Peyer's patch (tissue), 4 donors: Measurements from ENCODE around the gene IMPG1. TPM values are rescaled to one million over a fixed set of nuclear protein-coding genes. Genes with fewer than 3 reads are reported as not detected.

Experiments
- DNase-seq, 3 donors: peaks; one replicate each; pipeline ENCODE4 v3.0.0-alpha.2; 2017 to 2019
- H3K27ac ChIP-seq, 4 donors: fragments of 200-600 bp; sonication (generic); one replicate each; pipeline ENCODE4 v1.5.1; 2016 to 2019
- H3K27me3 ChIP-seq, 2 donors: fragments of 200-600 bp; sonication (generic); one replicate each; pipeline ENCODE4 v1.5.1; 2019
- H3K36me3 ChIP-seq, 3 donors: fragments of 200-600 bp; sonication (generic); one replicate each; pipeline ENCODE4 v1.5.1; 2016 to 2019
- H3K4me1 ChIP-seq, 4 donors: fragments of 200-600 bp; sonication (generic); one replicate each; pipeline ENCODE4 v1.5.1; 2016 to 2019
- H3K4me3 ChIP-seq, 4 donors: fragments of 200-600 bp; sonication (generic); 1 replicate in 3 of 4; 2 replicates in 1 of 4; pipeline ENCODE4 v1.5.1; 2016 to 2019; ENCODE audit warnings: mild to moderate bottlenecking in 1 of 4
- H3K9me3 ChIP-seq, 4 donors: fragments of 200-600 bp; sonication (generic); one replicate each; pipeline ENCODE4 v1.5.1; 2016 to 2019; ENCODE audit warnings: mild to moderate bottlenecking in 1 of 4
- CTCF ChIP-seq, 6 experiments: fragments of 450-650 bp in 4 of 6; fragments of 200-600 bp in 2 of 6; sonication (generic) in 1 of 6; IDR thresholded peaks; one replicate each; pipeline ENCODE4 v1.5.1; 2017 to 2019; ENCODE audit warnings: antibody characterized with exemption in 6 of 6, mild to moderate bottlenecking in 3 of 6, moderate library complexity in 1 of 6
- POLR2A ChIP-seq, 2 donors: fragments of 450-650 bp; IDR thresholded peaks; one replicate each; pipeline ENCODE4 v1.5.1; 2017; ENCODE audit warnings: antibody characterized with exemption in 2 of 2, mild to moderate bottlenecking in 2 of 2, moderate library complexity in 2 of 2
- total RNA-seq, 4 donors: library from RNA; depleted of rRNA; stranded (reverse); fragments of >200 nt; gene quantifications; one replicate each; pipeline ENCODE4 v1.1.0, GENCODE V29; 2016

The IMPG1 gene
- total RNA-seq, 4 donors from 2014 or later: not detected

GRCh38 chr6:75946146-75946831, 126.2 kb downstream of the IMPG1 start:
- no peak for DNase-seq
- no peak for TF ChIP-seq POLR2A (IDR thresholded peaks at IDR 0.05)
- no peak for TF ChIP-seq CTCF (IDR thresholded peaks at IDR 0.05)
- no peaks in the 10 kb centered on the region for H3K9me3 ChIP-seq
- no peak overlapping the region for H3K4me3 ChIP-seq
- no peaks in the 10 kb centered on the region for H3K27me3 ChIP-seq
- no peak overlapping the region for H3K27ac ChIP-seq
- no peaks in the 10 kb centered on the region for H3K4me1 ChIP-seq
- no peaks in the 10 kb centered on the region for H3K36me3 ChIP-seq

GRCh38 chr6:75943381-75943780, 129.1 kb downstream of the IMPG1 start:
- TF ChIP-seq POLR2A (IDR thresholded peaks at IDR 0.05) (no peak), CTCF (IDR thresholded peaks at IDR 0.05) (no peak)
- H3K27ac ChIP-seq: no peak overlapping the region
- no peak overlapping the region for H3K4me3 ChIP-seq
- no peaks in the 10 kb centered on the region for H3K27me3 ChIP-seq
- H3K4me1 ChIP-seq: no peaks in the 10 kb centered on the region
- no peak for DNase-seq
- H3K9me3 ChIP-seq: no peaks in the 10 kb centered on the region
- no peaks in the 10 kb centered on the region for H3K36me3 ChIP-seq

GRCh38 chr6:75941509-75941908, 131.0 kb downstream of the IMPG1 start:
- H3K27me3 ChIP-seq: no peaks in the 10 kb centered on the region
- H3K4me3 ChIP-seq: no peak overlapping the region
- no peak for TF ChIP-seq POLR2A (IDR thresholded peaks at IDR 0.05)
- TF ChIP-seq CTCF (IDR thresholded peaks at IDR 0.05): no peak
- H3K27ac ChIP-seq: no peak overlapping the region
- no peaks in the 10 kb centered on the region for H3K9me3 ChIP-seq
- no peaks in the 10 kb centered on the region for H3K36me3 ChIP-seq
- no peaks in the 10 kb centered on the region for H3K4me1 ChIP-seq
- DNase-seq: no peak

- no peak for TF ChIP-seq CTCF (IDR thresholded peaks at IDR 0.05)
- no peak for TF ChIP-seq POLR2A (IDR thresholded peaks at IDR 0.05)
- no peak overlapping the region for H3K4me3 ChIP-seq
- no peak for DNase-seq
- H3K27ac ChIP-seq: no peak overlapping the region
- no peaks in the 10 kb centered on the region for H3K4me1 ChIP-seq
- H3K27me3 ChIP-seq: no peaks in the 10 kb centered on the region
- no peaks in the 10 kb centered on the region for H3K9me3 ChIP-seq
- H3K36me3 ChIP-seq: no peaks in the 10 kb centered on the region
Measured at GRCh38 chr6:75940564-75940963, 131.9 kb downstream of the IMPG1 start.

GRCh38 chr6:75937846-75938245, 134.6 kb downstream of the IMPG1 start:
- H3K36me3 ChIP-seq: no peaks in the 10 kb centered on the region
- H3K27ac ChIP-seq: no peak overlapping the region
- TF ChIP-seq CTCF (IDR thresholded peaks at IDR 0.05) (no peak), POLR2A (IDR thresholded peaks at IDR 0.05) (no peak)

More at GRCh38 chr6:75937846-75938245, 134.6 kb downstream of the IMPG1 start:
- DNase-seq: no peak
- Histone ChIP-seq H3K27me3 (no peaks in the 10 kb centered on the region), H3K9me3 (no peaks in the 10 kb centered on the region), H3K4me1 (peaks cover 0 to 11% (median 0%) of the 10 kb centered on the region in 4 donors), H3K4me3 (no peak overlapping the region)
